Ovary (tissue), 9 donors: ENCODE measurements around the gene UBE2H. TPM values are rescaled to one million over a fixed set of nuclear protein-coding genes. Genes with fewer than 3 reads are reported as not detected.

ENCODE experiments used
- DNase-seq, 5 donors: peaks; one replicate each; pipeline ENCODE4 v3.0.0-alpha.2; 2019 to 2020
- H3K27ac ChIP-seq, 2 donors: fragments of 200-600 bp; one replicate each; pipeline versions ENCODE4 v1.5.1 to v1.8.0; 2019 to 2022
- H3K27me3 ChIP-seq: fragments of 200-600 bp; one replicate; pipeline ENCODE4 v1.8.0; 2022
- H3K36me3 ChIP-seq: fragments of 200-600 bp; sonication (generic); one replicate; pipeline ENCODE4 v1.5.1; 2019
- H3K4me1 ChIP-seq: one replicate; pipeline ENCODE4 v1.8.1; 2013; ENCODE audit warnings: mild to moderate bottlenecking, moderate library complexity; ENCODE audit not compliant: insufficient read depth
- H3K4me3 ChIP-seq: fragments of 200-600 bp; sonication (generic); one replicate; pipeline ENCODE4 v1.5.1; 2017
- H3K9me3 ChIP-seq, 2 donors: fragments of 200-600 bp in 1 of 2; sonication (generic) in 1 of 2; one replicate each; pipeline versions ENCODE4 v1.5.1 to v1.8.1; 2013 to 2019; ENCODE audit warnings: mild to moderate bottlenecking in 1 of 2, moderate library complexity in 1 of 2
- EP300 ChIP-seq: sonication (generic); formaldehyde crosslinking; IDR thresholded peaks from one replicate; pipeline ENCODE4 v1.6.1; 2017; ENCODE audit warnings: antibody characterized with exemption
- POLR2A ChIP-seq: fragments of 450-650 bp; IDR thresholded peaks from one replicate; pipeline ENCODE4 v1.6.1; 2017; ENCODE audit warnings: antibody characterized with exemption, mild to moderate bottlenecking, moderate library complexity
- WGBS, 3 donors: extraction: QIAGEN DNeasy Blood & Tissue Kit in 1 of 3; methylation state at CpG; one replicate each; pipeline versions ENCODE4 v1.1.5 to v1.1.7; 2013 to 2017; 5-methylcytosine and 5-hydroxymethylcytosine counted together
- intact Hi-C, 4 donors: fragments of 100-400 bp; cut with DNase I; formaldehyde crosslinking; loops; one replicate each; pipeline versions ENCODE4 v1.11.0 to v1.15.1; 2022 to 2023
- polyA plus RNA-seq, 2 donors: library from polyadenylated mRNA; stranded (reverse); fragments of 200-250 nt in 1 of 2; fragments of 350-450 nt in 1 of 2; fragmentation: Illumina TruSeq in 1 of 2; extraction: RNeasy Lipid Tissue Mini Kit (QIAGEN cat#74804) in 1 of 2; gene quantifications; one replicate each; pipeline ENCODE4 v1.2.3, GENCODE V29; 2013 to 2014
- total RNA-seq, 7 donors: library from RNA; depleted of rRNA in 2 of 7; stranded (reverse); fragments of >200 nt in 2 of 7; fragmentation: NEBNext Ultra II Directional in 3 of 7; extraction: Animal tissue kit (Norgen Biotek cat#: 25700) in 3 of 7; gene quantifications; one replicate each; pipeline versions ENCODE4 v1.1.0 to v1.2.4, GENCODE V29; 2016 to 2023
- TF ChIP-seq, protein P1 (sequence below), 3 donors: fragments of 450-650 bp in 2 of 3; fragments of 200-600 bp in 1 of 3; IDR thresholded peaks; one replicate each; pipeline versions ENCODE4 v1.5.1 to v1.8.0; 2016 to 2022; ENCODE audit warnings: antibody characterized with exemption in 3 of 3, mild to moderate bottlenecking in 1 of 3
- donor health status: DM: no; HTN: no; CAD: no; lungs with moderate emphysema.
- donor health status: DM: no; HTN: no; CAD: no.
- donor health status: Bipolar disorder and iron deficiency.
- donor health status: DM: yes; HTN: yes; CAD: no.
- donor health status: DM: no; HTN: no; CAD: no.
- donor health status: DM: yes; HTN: yes; CAD: no.

The UBE2H gene
- total and polyA plus RNA-seq, 9 donors = 38.1 to 149 (median 64.7) TPM

DNA sequence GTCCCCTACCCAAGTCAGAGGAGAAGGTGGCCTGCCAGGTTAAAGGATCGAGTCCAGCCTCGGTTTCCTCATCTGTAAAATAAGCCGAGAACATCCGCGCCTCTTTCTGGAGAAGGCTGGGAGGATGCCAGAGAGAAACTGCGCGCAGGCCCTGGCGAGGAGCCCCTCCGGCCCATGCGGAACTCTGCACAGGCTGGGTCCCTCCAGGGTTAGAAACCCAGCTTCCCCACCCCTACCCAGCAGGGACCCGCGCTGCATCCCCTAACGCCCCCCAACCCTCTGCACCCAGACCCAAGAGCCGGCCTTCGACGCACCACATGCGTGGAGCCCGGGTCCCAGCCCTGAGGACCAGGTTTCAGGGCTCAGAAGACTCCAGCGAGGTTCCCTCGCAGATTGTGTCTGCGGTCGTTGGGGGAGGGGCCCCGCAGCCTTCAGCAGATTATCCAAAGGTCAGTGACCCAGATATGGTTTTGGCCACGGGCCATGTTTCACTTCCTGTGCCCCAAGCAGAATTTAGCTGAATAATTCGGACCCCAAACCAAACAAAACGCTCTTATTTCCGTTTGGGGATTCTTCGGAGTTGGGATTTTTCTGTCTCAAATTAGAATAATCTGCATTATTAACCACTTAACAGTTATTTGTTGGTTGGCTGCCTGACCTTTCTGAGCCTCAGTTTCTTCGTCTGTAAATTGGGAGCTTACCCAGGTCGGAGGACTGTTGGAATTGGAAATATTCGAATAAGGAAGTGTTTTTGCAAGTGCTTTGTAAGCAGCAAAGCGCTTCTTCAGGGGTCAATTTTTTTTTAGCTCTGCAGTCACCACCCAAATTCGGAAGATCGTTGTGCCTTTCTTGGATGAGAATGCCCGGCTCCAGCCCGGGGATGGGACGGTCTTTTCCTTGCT, 167.7 kb downstream of the UBE2H start:
- no peaks in the 10 kb centered on the region for H3K9me3 ChIP-seq
- TF ChIP-seq, protein P1, sequence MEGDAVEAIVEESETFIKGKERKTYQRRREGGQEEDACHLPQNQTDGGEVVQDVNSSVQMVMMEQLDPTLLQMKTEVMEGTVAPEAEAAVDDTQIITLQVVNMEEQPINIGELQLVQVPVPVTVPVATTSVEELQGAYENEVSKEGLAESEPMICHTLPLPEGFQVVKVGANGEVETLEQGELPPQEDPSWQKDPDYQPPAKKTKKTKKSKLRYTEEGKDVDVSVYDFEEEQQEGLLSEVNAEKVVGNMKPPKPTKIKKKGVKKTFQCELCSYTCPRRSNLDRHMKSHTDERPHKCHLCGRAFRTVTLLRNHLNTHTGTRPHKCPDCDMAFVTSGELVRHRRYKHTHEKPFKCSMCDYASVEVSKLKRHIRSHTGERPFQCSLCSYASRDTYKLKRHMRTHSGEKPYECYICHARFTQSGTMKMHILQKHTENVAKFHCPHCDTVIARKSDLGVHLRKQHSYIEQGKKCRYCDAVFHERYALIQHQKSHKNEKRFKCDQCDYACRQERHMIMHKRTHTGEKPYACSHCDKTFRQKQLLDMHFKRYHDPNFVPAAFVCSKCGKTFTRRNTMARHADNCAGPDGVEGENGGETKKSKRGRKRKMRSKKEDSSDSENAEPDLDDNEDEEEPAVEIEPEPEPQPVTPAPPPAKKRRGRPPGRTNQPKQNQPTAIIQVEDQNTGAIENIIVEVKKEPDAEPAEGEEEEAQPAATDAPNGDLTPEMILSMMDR (IDR thresholded peaks at IDR 0.05) = no peak
- TF ChIP-seq EP300 (no peak), POLR2A (no peak)
- 5 to 7% (median 7%) methylated on average over 29 to 37 of the region's 37 CpGs for WGBS, 3 donors
- peaks cover 10% of the 10 kb centered on the region for H3K27me3 ChIP-seq
- H3K4me3 ChIP-seq = no peak overlapping the region
- H3K36me3 ChIP-seq = no peaks in the 10 kb centered on the region
- H3K27ac ChIP-seq = no peak overlapping the region
- H3K4me1 ChIP-seq = peaks cover 3% of the 10 kb centered on the region
- intact Hi-C loops = no loop called here
- DNase-seq = no peak

DNA sequence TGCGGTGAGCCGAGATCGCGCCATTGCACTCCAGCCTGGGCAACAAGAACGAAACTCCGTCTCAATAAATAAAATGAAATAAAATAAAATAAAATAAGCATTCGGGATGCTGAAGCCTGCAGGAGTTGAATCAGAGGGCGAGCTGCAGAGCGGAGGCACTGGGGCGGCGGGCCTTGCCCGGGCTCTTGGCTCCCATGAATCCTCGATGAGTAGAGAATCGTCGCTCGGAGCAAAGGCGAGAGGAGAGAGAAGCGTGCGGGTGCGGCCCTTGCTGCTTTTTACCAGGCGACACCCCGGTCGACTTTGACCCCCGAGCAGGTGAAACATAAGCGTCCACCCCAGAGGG, 168.3 kb downstream of the UBE2H start:
- H3K27me3 ChIP-seq = peaks cover 10% of the 10 kb centered on the region
- no peak overlapping the region for H3K27ac ChIP-seq
- 15 to 19% (median 16%) methylated on average over 25 of the region's 25 CpGs for WGBS, 3 donors
- no peak overlapping the region for H3K4me3 ChIP-seq
- H3K4me1 ChIP-seq = peaks cover 3% of the 10 kb centered on the region
- DNase-seq = no peak
- no peaks in the 10 kb centered on the region for H3K36me3 ChIP-seq
- intact Hi-C loops = no loop called here
- TF ChIP-seq EP300 = no peak
- no peaks in the 10 kb centered on the region for H3K9me3 ChIP-seq

GRCh38 chr7:129783584-129783919, 169.2 kb downstream of the UBE2H start:
- Histone ChIP-seq H3K36me3 (no peaks in the 10 kb centered on the region), H3K27me3 (peaks cover 14% of the 10 kb centered on the region), H3K9me3 (no peaks in the 10 kb centered on the region), H3K27ac (no peak overlapping the region), H3K4me1 (peaks cover 6% of the 10 kb centered on the region), H3K4me3 (no peak overlapping the region)
- DNase-seq = no peak
- no peak for TF ChIP-seq POLR2A
- no peak for TF ChIP-seq EP300
- TF ChIP-seq, protein P1 (IDR thresholded peaks at IDR 0.05) = no peak
- 12 to 16% (median 13%) methylated on average over 10 of the region's 10 CpGs for WGBS, 3 donors
- intact Hi-C loops = no loop called here

GRCh38 chr7:129782818-129783583, 169.8 kb downstream of the UBE2H start:
- Histone ChIP-seq H3K9me3 (no peaks in the 10 kb centered on the region), H3K36me3 (no peaks in the 10 kb centered on the region), H3K27ac (no peak overlapping the region), H3K27me3 (peaks cover 14% of the 10 kb centered on the region), H3K4me1 (peaks cover 8% of the 10 kb centered on the region), H3K4me3 (no peak overlapping the region)
- WGBS, 3 donors = 6 to 8% (median 7%) methylated on average over 42 of the region's 42 CpGs
- no peak for DNase-seq
- intact Hi-C loops = no loop called here
- TF ChIP-seq EP300 = no peak

- no peak overlapping the region for H3K27ac ChIP-seq
- no peak overlapping the region for H3K4me3 ChIP-seq
- 2 to 3% (median 3%) methylated on average over 62 to 73 of the region's 73 CpGs for WGBS, 3 donors
- peaks cover 8% of the 10 kb centered on the region for H3K4me1 ChIP-seq
- DNase-seq = no peak
- no peaks in the 10 kb centered on the region for H3K36me3 ChIP-seq
- peaks cover 14% of the 10 kb centered on the region for H3K27me3 ChIP-seq
- intact Hi-C loops = no loop called here
- no peak for TF ChIP-seq EP300
- TF ChIP-seq POLR2A = no peak
- TF ChIP-seq, protein P1 (IDR thresholded peaks at IDR 0.05) = no peak
- no peaks in the 10 kb centered on the region for H3K9me3 ChIP-seq
Observed at GRCh38 chr7:129781928-129782817, 170.6 kb downstream of the UBE2H start.
